Measurements from ENCODE around the gene AHCYL1. TPM values are rescaled to one million over a fixed set of nuclear protein-coding genes. Genes with fewer than 3 reads are reported as not detected.
A peak's percentile ranks its signal among the peaks of the same experiment; 100 is the strongest.

Gene AHCYL1
- total and polyA plus RNA-seq, 8 donors, result 29.8 to 85.5 (median 50.1) TPM

DNA sequence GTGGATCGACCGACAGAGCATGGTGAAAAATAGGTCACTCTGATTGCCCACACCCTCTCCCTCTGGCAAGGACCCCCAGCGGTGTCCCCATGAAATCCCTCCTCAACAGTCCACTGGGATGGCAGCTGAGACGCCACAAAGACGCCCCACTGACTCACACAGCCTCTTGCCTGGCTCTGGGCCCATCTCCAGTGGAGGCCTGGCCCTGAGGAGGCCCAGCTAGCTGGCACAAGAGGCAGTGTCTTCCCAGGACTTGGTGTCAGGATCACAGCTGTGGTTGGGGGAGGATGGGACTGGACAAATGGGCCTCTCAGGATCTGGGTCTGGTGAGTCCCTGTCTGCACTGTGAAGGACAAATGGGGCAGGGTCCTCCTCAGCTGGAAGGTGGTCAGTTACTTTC lies 81.3 kb downstream of the AHCYL1 start:
- WGBS, 2 donors, result 93 to 96% methylated on average over 5 of the region's 5 CpGs
- no peaks in the 10 kb centered on the region for H3K4me1 ChIP-seq
- no peak for ATAC-seq
- no peak for FAIRE-seq
- no peaks in the 10 kb centered on the region for H3K36me3 ChIP-seq
- intact Hi-C loops (cut with DNase I), result no loop called here
- DNase-seq, result no peak
- H3K27me3 ChIP-seq, result peaks cover 9 to 29% (median 16%) of the 10 kb centered on the region in 4 donors
- TF ChIP-seq, protein P1, sequence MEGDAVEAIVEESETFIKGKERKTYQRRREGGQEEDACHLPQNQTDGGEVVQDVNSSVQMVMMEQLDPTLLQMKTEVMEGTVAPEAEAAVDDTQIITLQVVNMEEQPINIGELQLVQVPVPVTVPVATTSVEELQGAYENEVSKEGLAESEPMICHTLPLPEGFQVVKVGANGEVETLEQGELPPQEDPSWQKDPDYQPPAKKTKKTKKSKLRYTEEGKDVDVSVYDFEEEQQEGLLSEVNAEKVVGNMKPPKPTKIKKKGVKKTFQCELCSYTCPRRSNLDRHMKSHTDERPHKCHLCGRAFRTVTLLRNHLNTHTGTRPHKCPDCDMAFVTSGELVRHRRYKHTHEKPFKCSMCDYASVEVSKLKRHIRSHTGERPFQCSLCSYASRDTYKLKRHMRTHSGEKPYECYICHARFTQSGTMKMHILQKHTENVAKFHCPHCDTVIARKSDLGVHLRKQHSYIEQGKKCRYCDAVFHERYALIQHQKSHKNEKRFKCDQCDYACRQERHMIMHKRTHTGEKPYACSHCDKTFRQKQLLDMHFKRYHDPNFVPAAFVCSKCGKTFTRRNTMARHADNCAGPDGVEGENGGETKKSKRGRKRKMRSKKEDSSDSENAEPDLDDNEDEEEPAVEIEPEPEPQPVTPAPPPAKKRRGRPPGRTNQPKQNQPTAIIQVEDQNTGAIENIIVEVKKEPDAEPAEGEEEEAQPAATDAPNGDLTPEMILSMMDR (IDR thresholded peaks at IDR 0.05), result no peak
- H3K9me3 ChIP-seq, result no peaks in the 10 kb centered on the region
- no peak overlapping the region for H3K4me3 ChIP-seq
- no peak overlapping the region for H3K27ac ChIP-seq

DNA sequence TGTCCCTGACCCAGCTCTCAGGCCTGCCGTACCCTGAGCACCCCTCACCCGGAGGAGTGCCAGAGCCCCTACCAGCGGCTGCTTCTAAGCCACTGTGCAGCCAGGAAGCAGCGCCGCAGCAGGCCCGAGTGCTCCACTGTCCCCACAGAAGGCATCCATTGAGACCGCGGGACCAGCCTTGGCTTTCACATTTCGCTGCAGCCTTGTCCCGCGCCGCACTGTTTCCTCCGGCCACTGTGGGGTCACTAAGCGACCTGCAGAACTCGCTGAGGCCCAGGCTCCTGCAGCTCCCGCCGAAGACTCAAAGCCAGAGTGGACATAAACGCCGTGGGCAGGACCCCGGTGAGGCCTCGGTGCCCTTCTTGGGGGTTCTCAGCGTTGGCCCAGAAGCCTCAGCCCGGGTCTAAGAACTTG lies 82.9 kb downstream of the AHCYL1 start:
- intact Hi-C loops (cut with DNase I), result no loop called here
- FAIRE-seq, result no peak
- TF ChIP-seq, protein P1 (IDR thresholded peaks at IDR 0.05), result no peak
- Histone ChIP-seq H3K4me1 (no peaks in the 10 kb centered on the region), H3K27me3 (peaks cover 9 to 44% (median 16%) of the 10 kb centered on the region in 4 donors), H3K9me3 (no peaks in the 10 kb centered on the region), H3K36me3 (no peaks in the 10 kb centered on the region), H3K4me3 (no peak overlapping the region), H3K27ac (no peak overlapping the region)
- ATAC-seq, result no peak
- 50 to 51% methylated on average over 23 of the region's 23 CpGs for WGBS, 2 donors
- DNase-seq, result peak in 1 of 6 donors; percentile 66

- WGBS, 2 donors, result 17 to 18% methylated on average over 63 to 68 of the region's 68 CpGs
- Histone ChIP-seq H3K4me1 (no peaks in the 10 kb centered on the region), H3K9me3 (no peaks in the 10 kb centered on the region), H3K27ac (no peak overlapping the region), H3K36me3 (no peaks in the 10 kb centered on the region), H3K27me3 (peaks cover 9 to 44% (median 16%) of the 10 kb centered on the region in 4 donors), H3K4me3 (no peak overlapping the region)
- TF ChIP-seq, protein P1 (IDR thresholded peaks at IDR 0.05), result no peak
- FAIRE-seq (no peak), DNase-seq (no peak), ATAC-seq (peak in 1 of 4 donors; percentile 27)
- intact Hi-C loops (cut with DNase I), result no loop called here
Measured at GRCh38 chr1:110067893-110068645, 83.5 kb downstream of the AHCYL1 start.

- peak in 1 of 4 donors; percentile 19 for ATAC-seq
- Histone ChIP-seq H3K36me3 (no peaks in the 10 kb centered on the region), H3K27me3 (peaks cover 9 to 44% (median 16%) of the 10 kb centered on the region in 4 donors), H3K9me3 (no peaks in the 10 kb centered on the region), H3K4me3 (no peak overlapping the region), H3K27ac (no peak overlapping the region), H3K4me1 (no peaks in the 10 kb centered on the region)
- WGBS, 2 donors, result 14 to 15% methylated on average over 68 of the region's 68 CpGs
- TF ChIP-seq, protein P1 (IDR thresholded peaks at IDR 0.05), result no peak
- no peak for FAIRE-seq
- no peak for DNase-seq
- intact Hi-C loops (cut with DNase I), result no loop called here
Measured at GRCh38 chr1:110068646-110069403, 84.3 kb downstream of the AHCYL1 start.
